Left colon (tissue), 2 donors: ENCODE measurements around the gene COL17A1. TPM values are rescaled to one million over a fixed set of nuclear protein-coding genes. Genes with fewer than 3 reads are reported as not detected.
A peak's percentile ranks its signal among the peaks of the same experiment; 100 is the strongest.

Experiments
- ATAC-seq: fragments of 200-7000 bp; cut with Tn5 transposase; one replicate; pipeline ENCODE4 v1.9.1; 2020; ENCODE audit warnings: mild to moderate bottlenecking, moderate library complexity
- DNase-seq, 2 donors: peaks; one replicate each; pipeline ENCODE4 v3.0.0-alpha.2; 2020
- intact Hi-C, 2 donors: fragments of 100-400 bp; cut with DNase I in 1 of 2; cut with micrococcal nuclease in 1 of 2; formaldehyde crosslinking; loops; one replicate each; pipeline versions ENCODE4 v1.11.2 to v1.14.0; 2022; cut with DNase I, micrococcal nuclease
- total RNA-seq, 2 donors: library from RNA; stranded (reverse); fragmentation: NEBNext Ultra II Directional; extraction: Animal tissue kit (Norgen Biotek cat#: 25700); gene quantifications; one replicate each; pipeline ENCODE4 v1.2.1, GENCODE V29; 2021
- donor health status: DM: no; HTN: no; CAD: no.
- donor health status: DM: yes; HTN: yes; CAD: no.

COL17A1 gene
- total RNA-seq, 2 donors from 2014 or later, result 159 to 328 TPM

GRCh38 chr10:104018471-104018870 is 67.2 kb downstream of the COL17A1 start:
- no peak for DNase-seq
- no peak for ATAC-seq
- intact Hi-C loops, result no loop called here

GRCh38 chr10:104016661-104017060 is 69.0 kb downstream of the COL17A1 start:
- ATAC-seq, result no peak
- intact Hi-C loops, result no loop called here
- DNase-seq, result no peak

DNA sequence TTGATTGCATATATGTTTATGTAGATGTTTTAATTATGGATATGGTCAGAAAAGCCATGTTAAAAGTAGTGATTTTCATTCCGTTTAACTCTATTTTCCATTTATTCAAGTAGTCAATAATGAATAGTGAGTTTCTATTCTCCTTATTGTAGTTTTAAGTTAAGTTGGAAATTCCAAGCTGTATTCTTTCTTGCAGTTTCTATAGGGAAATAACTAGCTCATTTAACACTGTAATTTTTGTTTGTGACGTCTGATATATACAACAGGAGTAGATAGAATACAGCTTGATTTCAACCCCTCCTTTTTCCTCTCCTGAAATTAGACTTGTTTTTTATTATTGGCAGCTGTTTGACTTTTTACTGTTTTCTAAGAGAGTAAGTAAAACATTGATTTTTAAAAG is 71.5 kb downstream of the COL17A1 start:
- DNase-seq, result no peak
- intact Hi-C loops, result no loop called here
- no peak for ATAC-seq

GRCh38 chr10:104013489-104013888 is 72.2 kb downstream of the COL17A1 start:
- intact Hi-C loops, result no loop called here

GRCh38 chr10:104011904-104012303 is 73.8 kb downstream of the COL17A1 start:
- ATAC-seq, result no peak
- intact Hi-C loops, result no loop called here
- DNase-seq, result no peak

More at GRCh38 chr10:104013489-104013888, 72.2 kb downstream of the COL17A1 start:
- no peak for ATAC-seq
- DNase-seq, result no peak

GRCh38 chr10:104005172-104005863 is 80.4 kb downstream of the COL17A1 start:
- intact Hi-C loops, result no loop called here
- no peak for DNase-seq
- ATAC-seq, result no peak

DNA sequence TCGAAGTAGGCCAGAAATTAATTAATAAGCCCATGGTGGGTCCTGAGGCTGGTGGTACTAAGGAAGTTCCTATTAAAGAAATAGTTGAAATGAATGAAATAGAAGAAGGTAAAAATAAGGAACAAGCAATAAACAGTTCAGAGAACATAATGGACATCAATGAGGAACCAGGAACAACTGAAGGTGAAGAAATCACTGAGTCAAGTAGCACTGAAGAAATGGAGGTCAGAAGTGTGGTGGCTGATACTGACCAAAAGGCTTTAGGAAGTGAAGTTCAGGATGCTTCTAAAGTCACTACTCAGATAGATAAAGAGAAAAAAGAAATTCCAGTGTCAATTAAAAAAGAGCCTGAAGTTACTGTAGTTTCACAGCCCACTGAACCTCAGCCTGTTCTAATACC is 82.8 kb downstream of the COL17A1 start:
- DNase-seq (no peak), ATAC-seq (no peak)
- intact Hi-C loops, result no loop called here

DNA sequence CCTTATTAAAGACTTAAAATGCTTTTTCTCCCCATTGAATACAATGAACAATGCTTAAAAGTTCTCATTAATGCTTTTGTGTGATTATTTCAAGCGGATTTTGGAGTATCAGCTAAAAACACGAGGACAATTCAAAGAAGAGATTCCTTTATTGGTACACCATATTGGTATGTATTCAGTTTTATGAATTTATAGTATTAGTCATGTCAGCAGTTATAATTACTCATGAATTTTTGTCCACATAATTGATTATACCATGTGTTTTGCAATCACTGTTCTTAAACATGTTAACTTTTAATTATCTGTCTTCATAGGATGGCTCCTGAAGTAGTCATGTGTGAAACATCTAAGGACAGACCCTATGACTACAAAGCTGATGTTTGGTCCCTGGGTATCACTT is 86.9 kb downstream of the COL17A1 start:
- ATAC-seq, result no peak
- intact Hi-C loops, result no loop called here
- DNase-seq, result no peak

GRCh38 chr10:103995134-103995533 is 90.5 kb downstream of the COL17A1 start:
- intact Hi-C loops, result no loop called here
- no peak for ATAC-seq
- no peak for DNase-seq

- no peak for DNase-seq
- ATAC-seq, result no peak
- intact Hi-C loops, result no loop called here
Observed at GRCh38 chr10:103991393-103992128, 94.1 kb downstream of the COL17A1 start.

GRCh38 chr10:103990531-103990930 is 95.1 kb downstream of the COL17A1 start:
- no peak for ATAC-seq
- no peak for DNase-seq
- intact Hi-C loops, result no loop called here

DNA sequence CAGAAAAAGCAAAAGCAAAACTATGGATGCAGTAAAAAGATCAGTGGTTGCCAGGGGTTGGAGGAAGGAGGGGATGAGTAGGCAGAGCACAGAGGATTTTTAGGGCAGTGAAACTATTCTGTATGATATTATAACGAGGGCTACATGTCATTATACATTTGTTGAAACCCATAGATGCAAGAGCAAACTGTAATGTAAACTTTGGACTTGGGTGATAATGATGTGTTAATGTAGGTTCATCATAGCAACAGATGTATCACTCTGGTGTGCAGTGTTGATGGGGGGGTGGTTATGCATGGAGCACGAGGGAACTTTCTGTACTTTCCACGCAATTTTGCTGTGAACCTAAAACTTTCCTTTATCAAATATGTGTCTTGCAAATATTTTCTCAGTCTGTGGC is 95.6 kb downstream of the COL17A1 start:
- DNase-seq (no peak), ATAC-seq (no peak)
- intact Hi-C loops, result no loop called here

- intact Hi-C loops, result no loop called here
- ATAC-seq (no peak), DNase-seq (no peak)
Observed at GRCh38 chr10:103986360-103986759, 99.3 kb downstream of the COL17A1 start.

DNA sequence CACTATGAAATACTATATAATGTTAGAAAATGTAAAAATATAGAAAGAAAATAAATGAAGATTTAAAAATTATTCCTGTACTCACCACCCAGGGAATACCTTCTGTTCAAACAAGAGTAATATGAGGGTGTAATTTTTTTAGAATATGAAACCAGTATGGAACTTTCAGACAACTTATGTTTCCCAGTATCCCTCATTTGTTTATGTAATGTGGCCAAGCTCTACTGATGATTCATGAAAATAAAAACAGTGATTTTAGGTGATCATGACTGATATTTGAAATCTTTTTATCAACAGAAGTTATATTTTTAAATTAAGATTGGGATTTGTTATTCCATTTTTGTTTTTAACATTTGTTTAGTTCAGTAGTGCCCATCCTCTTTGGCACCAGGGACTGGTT is 100.0 kb downstream of the COL17A1 start:
- no peak for ATAC-seq
- DNase-seq, result no peak
- intact Hi-C loops, result no loop called here

GRCh38 chr10:103983367-103983911 is 102.2 kb downstream of the COL17A1 start:
- intact Hi-C loops, result no loop called here
- peak; percentile 71 for ATAC-seq
- DNase-seq, result no peak

DNA sequence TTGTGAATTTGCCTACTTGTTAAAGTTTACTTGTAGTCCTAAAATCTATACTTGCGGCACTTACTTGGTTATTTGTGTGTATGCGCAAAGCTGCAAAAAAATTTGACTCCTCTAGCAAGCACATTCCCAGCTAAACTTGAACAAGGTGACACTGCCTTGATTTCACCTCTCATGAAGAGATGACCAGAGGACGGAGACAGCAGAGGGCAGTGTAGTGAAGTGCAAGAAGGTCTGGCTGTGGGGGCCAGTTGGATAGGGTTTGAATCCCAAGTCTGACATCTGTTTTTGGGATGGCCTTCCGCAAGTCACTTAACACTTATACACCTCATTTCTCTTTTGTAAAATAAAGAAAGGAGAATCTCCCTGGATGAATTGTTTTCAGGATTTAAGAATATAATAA is 103.0 kb downstream of the COL17A1 start:
- intact Hi-C loops, result no loop called here
- peak in 1 of 2 donors; percentile 27 for DNase-seq
- peak; percentile 39 for ATAC-seq
